Urothelium cell line (cell line): ENCODE measurements around the gene SET.

Experiments used
- DNase-seq: peaks from one replicate; pipeline ENCODE4 v3.0.0; 2011; ENCODE audit warnings: low spot score, mixed read lengths
- FAIRE-seq: peaks from 2 replicates; lab custom pipeline; 2011; peaks lifted over from hg19 to GRCh38; lab: Jason Lieb, UNC

Gene SET

DNA sequence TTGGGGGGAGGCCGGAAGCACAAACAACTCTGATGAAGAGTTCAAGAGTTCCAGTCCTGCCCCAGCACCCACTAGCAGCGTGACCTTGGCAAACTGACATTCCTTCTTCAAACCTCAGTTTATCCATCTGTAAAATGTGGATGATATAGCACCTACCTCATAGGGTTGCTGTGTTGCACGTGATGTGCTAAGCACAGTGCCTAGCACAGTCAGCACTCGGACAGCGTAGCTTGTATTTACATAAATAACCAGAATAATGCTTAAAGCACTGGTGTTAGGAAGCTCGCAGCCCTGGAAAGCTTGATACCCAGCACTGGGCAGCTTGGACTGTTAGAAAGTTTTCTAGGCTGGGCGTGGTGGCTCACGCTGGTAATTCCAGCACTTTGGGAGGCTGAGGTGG lies 18.4 kb downstream of the SET start:
- no peak for FAIRE-seq
- no peak for DNase-seq

DNA sequence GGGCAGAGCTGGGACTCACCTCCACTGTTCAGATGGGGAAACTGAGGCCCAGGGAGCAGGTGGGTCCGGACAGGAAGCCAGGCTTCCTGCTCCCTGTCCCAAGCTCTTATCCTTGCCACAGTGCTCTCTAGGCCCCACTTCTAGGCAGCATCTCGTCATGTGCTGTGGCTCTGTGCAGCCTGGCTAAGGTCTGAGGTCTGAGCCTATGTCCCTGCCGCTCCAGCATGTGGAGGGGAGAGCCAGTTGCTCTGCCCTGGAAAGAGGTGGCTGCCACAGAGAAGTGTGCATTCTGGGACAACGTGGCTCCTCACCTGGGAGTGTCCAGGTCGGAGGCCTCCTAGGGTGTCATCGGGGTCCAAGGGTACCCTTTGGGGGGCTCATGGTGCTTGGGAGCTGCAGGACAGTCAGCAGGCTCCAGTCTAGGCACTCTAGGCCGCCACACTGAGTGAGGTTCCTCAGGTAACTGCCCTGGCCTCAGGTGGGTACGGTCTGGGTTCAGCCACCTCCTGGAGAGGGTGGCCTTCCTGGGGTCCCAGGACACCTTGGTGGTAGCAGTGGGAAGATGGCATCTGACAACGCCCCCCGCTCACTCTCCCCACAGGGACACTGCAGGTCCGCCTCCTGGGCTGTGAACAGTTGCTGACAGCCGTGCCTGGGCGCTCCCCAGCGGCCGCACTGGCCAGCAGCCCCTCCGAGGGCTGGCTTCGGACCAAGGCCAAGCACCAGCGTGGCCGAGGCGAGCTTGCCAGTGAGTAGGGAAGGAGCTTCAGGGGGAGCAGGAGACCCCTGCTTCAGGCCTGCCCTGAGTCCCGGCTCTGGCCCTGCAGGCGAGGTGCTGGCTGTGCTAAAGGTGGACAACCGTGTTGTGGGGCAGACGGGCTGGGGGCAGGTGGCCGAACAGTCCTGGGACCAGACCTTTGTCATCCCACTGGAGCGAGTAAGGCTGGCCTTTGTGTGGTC lies 23.7 kb downstream of the SET start:
- no peak for DNase-seq
- FAIRE-seq: no peak

- no peak for DNase-seq
- FAIRE-seq: no peak
Measured at GRCh38 chr9:128713411-128713780, 24.4 kb downstream of the SET start.

- no peak for FAIRE-seq
- DNase-seq: no peak
Measured at GRCh38 chr9:128713941-128714573, 25.0 kb downstream of the SET start.

DNA sequence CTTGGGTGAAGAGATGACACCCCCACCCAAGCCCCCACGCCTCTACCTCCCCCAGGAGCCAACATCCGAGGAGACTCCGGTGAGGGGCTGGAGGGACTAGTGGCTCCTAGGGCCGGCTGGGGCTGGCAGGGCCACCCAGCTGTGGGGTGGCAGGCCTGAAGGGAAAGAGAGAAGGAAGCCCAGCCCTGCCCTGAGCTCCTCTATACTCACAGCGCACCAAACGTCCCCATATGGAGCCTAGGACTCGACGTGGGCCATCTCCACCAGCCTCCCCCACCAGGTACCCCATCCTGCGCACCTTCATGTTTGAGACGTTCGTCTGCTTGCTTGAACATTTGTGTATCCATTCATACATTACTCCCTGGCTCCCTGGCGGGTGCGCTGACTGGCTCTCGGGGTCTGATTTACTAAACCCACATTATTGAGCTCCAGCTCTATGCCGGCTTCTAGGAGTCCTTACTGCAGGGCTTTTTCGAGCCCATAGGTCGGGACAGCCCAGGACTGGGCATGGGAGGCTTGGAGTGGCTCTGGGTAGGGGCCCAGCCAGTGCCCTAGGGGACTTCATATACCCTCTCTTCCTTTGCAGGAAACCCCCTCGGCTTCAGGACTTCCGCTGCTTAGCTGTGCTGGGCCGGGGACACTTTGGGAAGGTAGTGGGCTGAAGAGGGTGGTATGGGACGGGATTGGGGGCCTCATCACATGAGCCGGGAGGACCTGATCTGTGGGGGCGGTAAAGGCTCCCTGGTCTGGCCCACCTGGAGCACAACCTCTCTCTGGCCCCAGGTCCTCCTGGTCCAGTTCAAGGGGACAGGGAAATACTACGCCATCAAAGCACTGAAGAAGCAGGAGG lies 25.8 kb downstream of the SET start:
- FAIRE-seq: no peak
- no peak for DNase-seq

DNA sequence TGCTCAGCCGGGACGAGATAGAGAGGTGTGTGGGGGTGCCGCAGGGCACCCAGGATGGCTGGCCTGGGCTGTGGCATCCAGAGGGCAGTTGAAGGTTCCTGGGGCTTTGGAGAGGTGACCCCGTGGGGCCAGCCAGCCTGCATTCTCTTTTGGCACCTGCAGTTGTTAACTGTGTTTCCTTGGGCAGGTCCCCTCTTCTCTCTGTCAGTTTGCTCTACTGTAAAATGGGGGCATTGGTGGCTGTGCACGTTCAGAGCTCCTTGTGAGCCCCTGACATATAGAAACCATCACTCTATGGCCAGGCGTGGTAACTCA lies 26.4 kb downstream of the SET start:
- DNase-seq: no peak
- no peak for FAIRE-seq

- DNase-seq: no peak
- FAIRE-seq: no peak
Measured at GRCh38 chr9:128716581-128717254, 27.7 kb downstream of the SET start.

DNA sequence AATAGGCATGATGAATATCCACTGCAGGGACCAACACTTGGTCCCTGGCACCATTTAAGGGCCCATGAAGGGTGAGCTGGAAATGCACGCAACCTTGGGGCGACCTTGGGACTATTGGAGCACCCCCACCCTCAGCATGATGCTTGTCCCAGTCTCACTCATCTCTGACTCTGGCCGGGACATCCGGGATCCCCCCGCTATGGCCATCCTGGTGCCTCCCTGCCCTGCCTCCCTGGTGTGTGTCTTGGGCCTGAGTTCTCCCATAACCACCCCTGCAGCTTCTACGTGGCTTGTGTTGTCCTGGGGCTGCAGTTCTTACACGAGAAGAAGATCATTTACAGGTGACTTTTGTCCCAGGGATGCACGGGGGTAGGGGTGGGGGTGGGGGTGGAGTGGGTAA lies 29.0 kb downstream of the SET start:
- DNase-seq: no peak
- FAIRE-seq: no peak

GRCh38 chr9:128718475-128718874 lies 29.5 kb downstream of the SET start:
- FAIRE-seq (no peak), DNase-seq (no peak)

- no peak for FAIRE-seq
Measured at GRCh38 chr9:128719919-128720605, 31.0 kb downstream of the SET start.

GRCh38 chr9:128720841-128721486 lies 31.9 kb downstream of the SET start:
- no peak for FAIRE-seq
- no peak for DNase-seq

More at GRCh38 chr9:128719919-128720605, 31.0 kb downstream of the SET start:
- DNase-seq: no peak

GRCh38 chr9:128721487-128722010 lies 32.5 kb downstream of the SET start:
- FAIRE-seq (no peak), DNase-seq (no peak)

GRCh38 chr9:128722380-128723351 lies 33.6 kb downstream of the SET start:
- no peak for FAIRE-seq
- DNase-seq: no peak

- DNase-seq (no peak), FAIRE-seq (no peak)
Measured at GRCh38 chr9:128723352-128723865, 34.4 kb downstream of the SET start.

GRCh38 chr9:128723866-128724743 lies 35.1 kb downstream of the SET start, which contains the start of gene ZDHHC12:
Gene ZDHHC12 (minus strand): TSS chr9:128724127. CDS start chr9:128724093, 34 bp downstream.
- FAIRE-seq: peak; percentile 42
- DNase-seq: peak; percentile 99

DNA sequence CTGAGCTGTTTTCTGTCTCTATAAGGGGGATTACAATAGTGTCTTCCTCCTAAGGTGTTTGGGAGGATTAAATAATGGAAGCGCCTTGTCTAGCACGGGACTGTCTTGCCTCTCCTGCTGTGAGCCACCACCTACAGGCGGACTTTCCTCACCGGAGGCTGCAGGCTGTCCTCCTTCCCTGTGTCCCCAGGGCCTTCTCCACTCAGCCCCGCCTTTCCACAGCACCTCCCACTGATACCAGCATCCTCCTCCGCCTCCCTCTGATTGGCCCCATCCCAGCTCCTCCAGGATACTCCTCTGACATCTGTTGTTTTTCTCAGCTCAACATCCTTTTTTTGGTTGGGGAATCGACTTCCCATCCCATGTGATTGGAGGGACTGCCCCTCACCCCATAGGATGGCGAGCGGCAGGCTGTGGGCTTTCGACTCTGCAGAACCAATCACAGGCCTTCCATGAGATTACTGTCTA lies 35.8 kb downstream of the SET start:
- FAIRE-seq: peak; percentile 20

More for the DNA sequence above, 35.8 kb downstream of the SET start:
- DNase-seq: peak; percentile 88
